ENCODE measurements around the gene ASGR1.
"Not testable (repeated sequence)": the region's sequence is repeated elsewhere in the genome, so short reads cannot be mapped to it uniquely, and the experiment has no call there.

Gene ASGR1

DNA sequence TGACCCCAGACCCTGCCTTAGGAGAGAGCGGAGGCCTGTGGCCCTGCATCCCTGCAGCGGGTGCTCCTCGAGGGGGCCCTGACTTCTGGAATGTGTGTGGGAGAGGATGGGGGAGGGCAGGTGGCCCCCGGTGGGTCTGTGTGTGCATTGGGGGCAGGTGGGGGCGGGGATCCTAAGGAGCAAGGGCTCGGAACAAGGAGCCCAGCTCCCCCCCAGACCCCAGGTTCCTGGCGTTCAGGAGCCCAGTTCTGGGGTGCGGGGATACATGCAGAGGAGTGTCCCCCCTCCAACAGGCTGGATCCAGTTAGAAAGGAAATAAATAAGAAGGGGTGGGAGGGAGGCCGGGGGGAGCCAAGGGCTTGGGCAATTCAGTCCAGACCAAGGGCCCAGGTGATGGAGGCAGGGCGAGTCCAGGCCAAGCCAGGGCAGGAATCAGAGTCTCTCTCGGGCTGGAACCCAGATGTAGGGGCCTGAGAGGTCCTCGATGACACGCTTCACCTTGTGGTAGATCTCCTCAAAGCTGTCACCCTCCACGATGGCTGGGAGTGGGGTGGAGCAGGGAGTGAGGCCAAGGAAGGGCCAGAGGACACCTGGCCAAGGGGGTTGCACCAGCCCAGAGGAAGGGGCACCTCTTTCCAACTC is 11.2 kb upstream of the ASGR1 start:
- DNase-seq, result no peak

DNA sequence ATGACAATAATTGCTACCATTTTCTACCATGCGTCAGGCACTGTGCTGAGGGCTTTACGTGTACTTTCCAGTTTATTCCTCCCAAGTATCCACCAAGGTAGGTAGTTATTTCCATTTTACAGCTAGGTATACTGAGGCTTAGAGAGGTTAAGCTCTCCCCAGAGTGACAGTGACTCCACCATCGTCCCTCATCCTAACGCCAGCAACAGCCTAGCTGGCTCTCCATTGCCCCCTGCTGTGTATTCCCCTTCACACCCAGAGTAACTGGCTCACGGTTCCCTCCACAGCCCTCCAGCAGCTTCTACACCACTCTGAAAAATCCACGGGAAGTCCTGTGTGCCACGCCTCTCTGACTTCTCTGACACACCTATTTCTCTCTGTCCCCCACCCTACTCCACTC is 7.1 kb upstream of the ASGR1 start:
- no peak for DNase-seq

DNA sequence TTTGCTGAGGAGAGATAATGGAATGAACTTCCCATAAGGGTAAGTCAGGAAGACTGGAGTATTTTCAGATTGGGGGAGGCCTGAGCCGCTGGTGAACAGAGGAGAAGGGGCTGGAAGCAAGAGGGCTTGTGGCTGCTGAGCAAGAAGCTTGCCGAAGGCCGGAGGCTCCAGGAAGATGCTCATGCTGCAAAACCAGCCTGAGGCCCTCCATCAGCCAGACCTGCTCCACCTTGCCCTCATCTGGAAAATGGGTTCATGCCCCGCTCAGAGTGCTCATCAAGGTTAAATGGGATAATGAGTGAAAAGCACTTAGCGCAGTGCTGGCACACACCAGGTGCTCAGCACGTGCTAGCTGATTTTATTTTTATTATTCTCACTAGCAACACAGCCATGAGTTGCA is 5.5 kb upstream of the ASGR1 start:
- no peak for DNase-seq

DNA sequence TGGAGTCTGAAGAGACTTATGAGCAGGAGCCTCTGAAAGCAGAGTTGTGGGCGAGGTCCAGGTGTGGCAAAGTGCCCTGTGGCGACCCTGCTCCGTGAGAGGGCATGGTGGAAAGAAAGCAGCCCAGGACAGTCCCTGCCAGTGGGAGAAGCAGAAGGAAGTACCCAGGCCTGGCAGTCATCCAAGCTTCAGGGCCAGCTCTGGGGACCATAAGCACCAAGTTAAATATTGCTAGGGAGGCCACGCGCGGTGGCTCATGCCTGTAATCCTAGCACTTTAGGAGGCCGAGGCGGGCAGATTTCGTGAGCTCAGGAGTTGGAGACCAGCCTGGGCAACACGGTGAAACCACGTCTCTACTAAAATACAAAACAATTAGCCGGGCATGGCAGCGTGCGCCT is 4.9 kb upstream of the ASGR1 start:
- no peak for DNase-seq

DNA sequence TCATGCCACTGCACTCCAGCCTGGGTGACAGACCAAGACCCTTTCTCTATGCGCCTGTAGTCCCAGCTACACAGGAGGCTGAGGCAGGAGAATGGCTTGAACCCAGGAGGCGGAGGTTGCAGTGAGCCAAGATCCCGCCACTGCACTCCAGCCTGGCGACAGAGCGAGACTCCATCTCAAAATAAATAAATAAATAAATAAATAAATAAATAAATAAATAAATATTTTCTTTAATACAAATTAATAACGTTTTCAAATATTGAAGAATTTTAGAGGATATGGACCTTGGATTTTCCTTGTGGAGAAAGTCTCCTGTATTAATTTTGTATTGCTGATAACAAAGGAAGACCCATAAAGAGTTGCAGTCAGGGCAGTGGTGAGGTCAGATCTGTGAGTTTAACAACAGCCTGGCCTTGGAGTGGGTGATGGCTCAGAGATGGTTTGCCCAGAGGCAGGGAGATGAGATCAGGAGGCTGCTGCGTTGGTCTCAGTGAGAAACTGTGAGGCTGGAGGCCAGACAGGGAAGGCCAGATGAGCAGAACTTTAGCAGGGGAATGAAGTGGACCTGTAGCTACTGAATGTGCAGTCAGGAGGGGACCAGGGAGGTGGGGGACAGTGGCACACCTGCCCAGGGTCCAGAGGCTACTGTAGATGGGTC is 4.4 kb upstream of the ASGR1 start:
- no peak for DNase-seq

DNA sequence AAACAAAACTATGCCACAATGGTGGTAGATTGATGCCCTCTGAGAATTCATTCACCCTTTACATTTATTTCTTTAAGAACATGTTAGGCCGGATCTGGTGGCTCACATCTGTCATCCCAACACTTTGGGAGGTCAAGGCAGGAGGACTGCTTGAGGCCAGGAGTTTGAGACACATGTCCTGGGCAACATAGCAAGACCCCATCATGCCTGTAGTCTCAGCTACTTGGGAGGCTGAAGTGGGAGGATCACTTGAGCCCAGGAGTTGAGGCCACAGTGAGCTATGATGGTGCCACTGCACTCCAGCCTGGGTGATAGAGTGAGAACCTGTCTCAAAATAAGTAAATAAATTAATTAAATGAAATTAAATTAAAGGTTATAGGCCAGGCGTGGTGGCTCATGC is 2.9 kb upstream of the ASGR1 start:
- not testable (repeated sequence) for DNase-seq

DNA sequence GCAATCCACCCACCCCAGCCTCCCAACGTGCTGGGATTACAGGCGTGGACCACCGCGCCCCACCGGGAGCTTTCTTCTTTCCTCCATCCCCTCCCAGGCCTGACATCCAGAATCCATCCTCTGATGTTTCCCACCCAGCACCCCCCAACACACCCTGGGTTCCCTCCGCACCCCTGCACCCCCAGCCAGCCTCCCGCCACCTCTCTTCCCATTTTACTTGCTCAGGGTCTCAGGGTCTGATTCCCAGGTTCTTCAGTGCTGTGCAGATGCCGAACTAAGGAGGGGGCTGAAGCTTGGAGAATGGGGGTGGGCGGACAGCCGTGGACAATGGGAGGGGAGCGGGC is 225 bp downstream of the ASGR1 start:
- no peak for DNase-seq

DNA sequence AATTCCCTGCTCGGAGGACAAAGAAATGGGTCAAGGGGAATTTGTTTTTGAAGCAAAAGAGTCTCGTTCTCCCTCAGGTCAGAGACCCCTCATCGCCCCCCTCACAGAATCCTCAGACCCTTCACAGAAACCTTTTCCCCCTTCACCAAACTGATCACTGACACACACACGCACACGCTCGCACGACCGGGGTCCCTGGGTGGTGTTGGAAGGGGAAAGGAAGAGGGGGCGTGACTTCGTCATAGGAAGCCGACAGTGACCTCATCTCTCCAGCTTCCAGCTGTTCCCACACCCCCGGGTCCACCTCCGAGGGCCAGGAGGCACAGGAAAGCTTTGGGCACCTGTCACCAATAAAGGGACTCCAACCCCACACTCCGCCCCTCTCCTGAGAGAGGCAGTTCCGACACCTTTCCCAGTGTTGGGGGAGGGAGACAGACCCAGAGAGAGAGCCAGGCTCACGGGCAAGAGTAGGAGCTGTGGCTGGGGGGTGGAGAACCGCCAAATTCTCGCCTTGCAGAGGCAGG is 1.2 kb downstream of the ASGR1 start:
- DNase-seq, result no peak

DNA sequence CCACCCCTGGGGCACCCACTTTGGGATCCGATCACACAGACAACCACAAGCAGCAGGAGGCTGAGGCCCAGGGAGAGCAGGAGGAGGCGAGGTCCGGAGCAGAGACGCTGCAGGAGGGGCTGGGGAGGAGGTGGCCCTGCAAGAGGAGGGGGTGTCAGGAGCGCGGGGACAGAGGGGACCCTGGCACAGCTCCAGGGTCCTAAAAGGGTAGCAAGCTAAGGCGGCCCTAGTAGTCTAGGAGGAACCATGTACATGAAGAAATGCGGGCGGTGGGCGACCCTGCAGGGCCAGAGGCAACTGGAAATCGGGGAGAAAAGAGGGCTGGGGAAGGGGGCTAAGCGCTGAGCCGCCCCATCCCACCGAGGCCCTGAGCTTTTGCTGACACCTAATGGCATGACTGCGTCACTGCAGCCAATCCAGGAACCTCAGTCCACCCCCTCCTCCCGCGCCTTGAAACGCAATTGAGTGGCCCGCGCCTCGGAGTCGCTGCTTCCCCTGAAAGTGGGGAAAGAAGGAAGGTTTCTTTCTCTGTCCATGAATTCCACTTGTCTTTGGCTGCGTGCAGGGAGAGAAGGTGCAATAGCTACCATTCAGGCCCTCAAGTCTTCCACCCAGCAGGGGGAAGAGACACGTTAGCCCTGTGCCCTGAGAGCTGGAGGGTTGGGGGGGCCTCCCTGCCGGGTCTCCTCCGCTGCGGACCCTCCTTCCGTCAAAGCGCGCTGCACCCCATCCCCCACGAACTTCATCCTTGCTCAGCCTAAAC is 1.8 kb downstream of the ASGR1 start:
- DNase-seq, result peak; percentile 60

DNA sequence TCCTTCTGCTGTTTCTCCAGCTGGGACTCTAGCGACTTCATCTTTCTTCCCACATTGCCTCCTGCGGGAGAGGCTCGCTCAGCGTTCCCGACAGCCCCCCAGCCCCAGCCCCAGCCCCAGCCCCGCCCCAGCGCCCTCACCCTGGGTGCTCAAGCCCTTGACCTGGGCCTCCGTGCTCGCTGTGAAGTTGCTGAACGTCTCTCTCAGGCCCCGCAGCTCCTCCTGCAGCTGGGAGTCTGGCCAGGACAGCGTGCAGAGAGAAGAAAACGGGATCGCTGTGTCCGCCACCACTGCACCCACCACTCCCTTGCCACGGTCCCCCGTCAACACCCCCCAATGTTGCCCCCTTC is 2.4 kb downstream of the ASGR1 start:
- DNase-seq, result no peak

DNA sequence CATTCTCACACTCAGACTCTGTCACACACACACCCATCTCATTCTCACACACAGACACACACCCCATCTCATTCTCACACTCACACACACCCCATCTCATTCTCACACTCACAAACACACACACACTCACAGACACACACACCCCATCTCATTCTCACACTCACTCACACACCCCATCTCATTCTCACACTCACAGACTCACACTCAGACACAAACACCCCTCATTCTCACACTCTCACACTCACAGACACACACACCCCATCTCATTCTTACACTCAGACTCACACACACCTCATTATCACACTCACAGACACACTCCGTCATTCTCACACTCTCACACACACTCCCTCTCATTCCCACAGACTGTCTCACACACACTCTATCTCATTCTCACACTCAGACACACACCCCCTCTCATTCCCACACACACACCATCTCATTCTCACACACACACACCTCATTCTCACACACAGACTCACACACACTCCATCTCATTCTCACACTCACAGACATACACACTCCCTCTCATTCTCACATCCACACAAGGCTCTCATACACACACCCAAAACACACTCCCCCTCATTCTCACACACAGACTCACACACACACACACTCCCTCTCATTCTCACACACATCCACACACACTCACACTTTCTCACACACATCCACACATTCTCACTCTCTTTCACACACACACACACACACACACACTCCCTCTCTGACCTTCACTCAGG is 2.9 kb downstream of the ASGR1 start:
- DNase-seq, result no peak

DNA sequence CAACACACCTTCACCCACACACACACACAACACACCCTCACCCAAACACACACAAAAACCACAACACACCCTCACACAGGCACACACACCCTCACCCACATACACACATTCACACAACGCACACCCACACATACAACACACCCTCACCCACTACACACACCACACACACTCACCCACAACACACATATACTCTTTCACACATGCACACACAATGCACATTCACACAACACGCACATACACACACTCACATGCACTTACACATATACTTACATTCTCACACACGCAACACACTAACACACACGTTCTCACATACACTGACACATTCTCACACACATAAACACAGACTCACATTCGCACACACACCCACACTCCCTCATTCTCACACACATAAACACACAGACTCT is 3.8 kb downstream of the ASGR1 start:
- DNase-seq, result no peak

DNA sequence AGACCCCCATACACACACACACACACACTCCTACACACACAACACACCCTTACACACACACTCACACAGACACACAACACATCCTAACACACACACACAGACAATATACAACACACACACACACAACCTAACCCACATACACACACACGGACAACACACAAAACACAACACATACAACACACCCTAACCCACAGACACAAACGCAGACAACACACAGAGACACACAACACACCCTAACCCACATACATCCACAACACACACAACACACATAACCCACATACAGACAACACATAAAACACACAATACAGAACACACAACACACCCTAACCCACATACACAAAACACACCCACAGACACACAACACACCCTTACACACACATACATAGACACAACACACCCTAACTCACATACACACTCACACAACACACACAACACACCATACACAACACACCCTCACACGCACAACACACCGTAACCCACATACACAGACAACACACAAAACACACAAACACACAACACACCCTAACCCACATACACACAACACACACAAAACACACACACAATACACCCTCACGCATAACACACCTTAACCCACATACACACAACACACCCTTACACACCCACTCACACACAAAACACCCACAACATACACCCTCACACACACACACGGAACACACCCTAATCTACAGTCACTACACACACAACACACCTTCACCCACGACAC is 4.4 kb downstream of the ASGR1 start:
- no peak for DNase-seq

DNA sequence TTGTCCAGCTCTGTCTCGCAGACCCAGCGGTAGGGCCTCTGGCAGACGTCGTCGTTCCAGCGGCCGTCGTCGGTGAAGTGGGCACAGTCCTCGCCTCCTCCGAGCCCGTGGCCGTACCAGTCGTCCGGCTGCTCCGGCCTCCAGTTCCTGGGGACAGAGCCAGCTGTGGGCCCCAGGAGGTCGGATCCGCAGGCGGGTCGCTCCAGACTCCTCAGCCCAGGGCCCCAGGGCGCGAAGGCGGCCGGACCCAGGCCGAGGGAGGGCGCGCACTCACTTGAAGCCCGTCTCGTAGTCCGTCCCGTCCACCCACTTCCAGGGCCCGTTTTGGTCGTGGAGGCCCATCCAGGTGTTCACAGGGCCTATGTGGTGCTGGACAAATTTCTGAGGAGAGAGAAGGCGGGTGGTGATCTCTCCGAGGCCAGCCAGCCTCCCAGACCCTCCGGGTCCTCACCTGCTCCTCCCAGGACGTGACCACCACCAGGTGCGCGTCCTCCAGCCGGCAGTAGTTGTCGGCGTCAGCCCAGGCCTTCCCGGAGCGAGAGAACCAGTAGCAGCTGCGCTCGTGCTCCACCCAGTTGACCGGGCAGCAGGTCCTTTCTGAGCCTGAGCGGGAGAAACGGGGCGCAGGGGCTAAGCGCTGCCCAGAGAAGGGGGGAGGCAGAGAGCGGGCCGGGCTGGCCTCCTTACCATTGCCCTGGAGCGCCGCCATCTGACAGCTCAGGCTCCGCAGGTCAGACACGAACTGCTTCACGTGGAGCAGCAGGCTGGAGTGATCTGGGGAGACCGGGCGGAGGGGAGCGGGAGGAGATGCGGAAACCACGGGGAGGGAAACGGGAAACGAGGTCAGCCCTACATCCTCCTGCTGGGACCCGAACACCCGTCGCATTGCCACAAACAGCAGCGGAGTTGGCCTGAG is 5.2 kb downstream of the ASGR1 start:
- DNase-seq, result peak; percentile 43

DNA sequence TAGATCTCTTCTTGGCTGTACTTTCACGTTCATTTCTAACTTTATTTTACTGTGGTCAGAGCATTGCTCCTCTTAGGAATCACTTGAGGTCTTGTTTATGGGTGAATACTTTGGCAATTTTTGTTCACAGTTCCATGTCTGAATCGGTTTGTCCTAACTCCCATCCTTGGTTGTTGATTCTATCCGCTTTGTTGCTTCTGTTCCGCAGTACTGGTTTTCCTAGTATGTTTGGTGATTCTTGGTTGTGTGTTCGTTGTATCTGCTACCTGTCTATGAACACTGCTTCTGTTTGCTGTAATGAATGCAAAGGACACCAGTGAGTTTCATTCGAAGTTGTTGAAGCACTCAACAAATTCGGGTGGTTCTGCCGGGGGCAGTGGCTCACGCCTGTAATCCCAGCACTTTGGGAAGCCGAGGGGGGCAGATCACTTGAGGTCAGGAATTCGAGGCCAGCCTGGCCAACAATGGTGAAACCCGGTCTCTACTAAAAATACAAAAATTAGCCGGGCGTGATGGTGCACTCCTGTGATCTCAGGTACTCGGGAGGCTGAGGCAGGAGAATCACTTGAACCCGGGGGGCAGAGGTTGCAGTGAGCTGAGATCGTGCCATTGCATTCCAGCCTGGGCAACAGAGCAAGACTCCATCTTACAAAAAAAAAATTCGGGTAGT is 6.5 kb downstream of the ASGR1 start:
- not testable (repeated sequence) for DNase-seq

DNA sequence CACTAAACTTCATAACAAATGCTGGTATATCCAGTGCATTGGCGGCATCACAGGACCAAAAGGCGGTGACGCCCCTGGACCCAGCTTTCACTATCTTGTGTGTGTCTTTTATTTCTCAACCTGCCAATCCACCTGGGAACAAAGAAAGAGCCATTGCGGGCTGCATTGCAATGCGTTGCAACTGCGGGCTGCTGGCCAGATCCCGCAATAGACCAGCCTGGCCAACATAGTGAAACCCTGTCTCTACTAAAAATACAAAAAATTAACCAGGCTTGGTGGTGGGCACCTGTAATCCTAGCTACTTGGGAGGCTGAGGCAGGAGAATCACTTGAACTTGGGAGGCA is 9.6 kb downstream of the ASGR1 start:
- DNase-seq, result not testable (repeated sequence)

DNA sequence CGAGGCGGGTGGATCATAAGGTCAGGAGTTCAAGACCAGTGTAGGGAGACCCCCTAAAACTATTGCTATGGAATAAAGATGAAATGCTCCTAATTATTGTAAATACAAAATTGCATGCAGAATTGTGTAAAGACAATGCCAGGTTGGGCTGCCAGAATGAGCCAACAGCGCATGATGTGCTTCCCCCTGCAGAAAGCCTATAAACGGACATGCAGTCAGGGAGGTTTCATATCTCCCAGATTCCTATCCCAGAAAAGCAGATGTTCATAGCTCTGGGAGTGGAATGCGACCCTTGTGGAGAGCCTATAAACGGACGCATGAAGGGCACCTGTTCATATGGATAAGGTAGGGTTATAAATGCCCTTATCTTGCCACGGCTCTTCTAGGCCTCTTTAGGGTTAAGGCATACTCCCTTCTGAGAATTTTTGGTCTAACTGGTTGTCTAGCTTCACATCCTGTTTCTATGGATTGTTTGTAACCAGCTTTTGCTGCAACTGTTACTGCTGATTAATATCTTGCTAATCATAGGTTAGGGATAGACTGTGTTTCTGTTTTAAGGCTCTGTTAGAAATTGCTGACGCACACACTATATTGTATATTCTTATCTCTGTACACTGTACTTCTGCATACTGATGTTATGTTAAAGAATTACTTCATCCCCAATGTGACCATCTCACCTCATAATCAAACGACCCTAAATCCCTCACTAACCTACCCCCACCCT is 10.2 kb downstream of the ASGR1 start:
- DNase-seq, result not testable (repeated sequence)

DNA sequence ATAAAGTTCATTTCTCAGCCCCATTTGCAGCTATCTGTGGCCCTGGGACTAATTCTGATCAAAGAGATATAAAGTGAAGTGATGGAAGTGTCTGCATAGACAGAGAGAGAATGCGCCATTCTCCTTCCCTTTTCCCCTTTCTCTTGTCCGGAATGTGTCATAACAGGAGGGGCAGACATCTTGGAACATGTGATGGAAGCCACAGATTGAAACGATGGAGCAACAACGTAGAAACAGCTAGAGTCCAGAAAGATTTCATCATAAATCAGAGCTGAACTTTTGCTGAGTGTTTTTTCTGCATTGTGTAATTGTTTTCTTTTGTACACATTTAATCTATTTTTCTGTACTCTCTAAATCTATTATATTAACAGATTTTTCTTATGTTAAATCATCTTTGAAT is 11.3 kb downstream of the ASGR1 start:
- no peak for DNase-seq

DNA sequence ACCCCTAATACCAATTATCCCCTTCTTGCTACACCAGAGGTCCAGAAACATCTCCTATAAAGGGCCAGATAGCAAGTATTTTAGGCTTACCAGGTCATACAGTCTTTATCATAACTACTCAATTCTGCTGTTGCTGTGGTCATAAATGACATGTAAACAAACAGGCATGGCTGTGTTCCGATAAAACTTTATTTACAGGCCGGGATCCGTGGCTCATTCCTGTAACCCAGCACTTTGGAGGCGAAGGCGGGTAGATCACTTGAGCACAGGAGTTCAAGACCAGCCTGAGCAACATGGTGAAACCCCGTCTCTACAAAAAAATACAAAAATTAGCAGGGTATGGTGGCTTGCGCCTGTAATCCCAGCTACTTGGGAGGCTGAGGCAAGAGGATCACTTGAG is 12.3 kb downstream of the ASGR1 start:
- DNase-seq, result no peak

DNA sequence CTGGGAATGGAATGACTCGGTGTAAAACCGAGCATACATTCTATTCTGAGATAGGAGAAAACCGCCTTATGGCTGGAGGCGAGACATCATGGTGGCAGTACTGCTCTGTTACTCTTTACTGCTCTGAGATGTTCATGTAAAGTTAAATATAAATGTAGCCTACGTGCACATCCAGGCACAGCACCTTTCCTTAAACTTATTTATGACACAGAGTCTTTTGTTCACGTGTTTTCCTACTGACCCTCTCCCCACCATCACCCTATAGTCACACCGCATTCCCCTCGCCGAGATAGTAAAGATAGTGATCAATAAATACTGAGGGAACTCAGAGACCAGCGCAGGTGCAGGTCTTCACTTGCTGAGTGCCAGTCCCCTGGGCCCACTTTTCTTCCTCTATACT is 19.6 kb downstream of the ASGR1 start:
- not testable (repeated sequence) for DNase-seq

All from T-helper 9 cell (primary cell).